Measurements from ENCODE around the gene PCSK2.

PCSK2 gene

DNA sequence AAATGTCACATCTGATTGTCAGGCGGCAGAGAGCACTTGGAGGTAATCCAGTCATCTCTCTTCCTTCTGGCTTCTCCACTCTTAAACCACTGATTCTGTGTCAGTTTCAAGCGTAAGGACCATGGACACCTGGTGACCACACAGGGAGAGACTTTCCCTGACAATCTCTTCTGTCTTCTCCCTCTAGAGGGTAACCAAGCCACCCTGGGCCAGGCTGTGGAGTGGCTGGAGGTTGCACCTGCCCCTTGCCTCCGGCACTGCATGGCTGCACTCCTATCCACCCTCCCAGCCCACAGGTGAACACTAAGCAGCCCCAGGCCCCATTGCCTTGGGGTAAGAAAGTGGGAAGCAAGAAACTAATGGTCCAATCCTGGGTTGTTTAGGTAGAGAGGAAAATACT lies 225.6 kb downstream of the PCSK2 start:
- DNase-seq = no peak

DNA sequence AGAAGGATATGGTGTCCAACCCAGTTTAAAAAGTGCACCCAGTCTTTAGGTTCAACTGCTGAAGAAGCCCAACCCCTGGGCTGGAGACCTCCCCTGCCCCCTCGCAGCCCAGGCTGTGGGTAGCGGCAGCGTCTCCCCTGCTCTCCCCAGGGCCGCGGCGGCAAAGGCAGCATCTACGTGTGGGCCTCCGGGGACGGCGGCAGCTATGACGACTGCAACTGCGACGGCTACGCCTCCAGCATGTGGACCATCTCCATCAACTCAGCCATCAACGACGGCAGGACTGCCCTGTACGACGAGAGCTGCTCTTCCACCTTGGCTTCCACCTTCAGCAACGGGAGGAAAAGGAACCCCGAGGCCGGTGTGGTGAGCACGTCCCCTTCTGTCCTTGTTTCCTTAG lies 226.8 kb downstream of the PCSK2 start:
- no peak for DNase-seq

DNA sequence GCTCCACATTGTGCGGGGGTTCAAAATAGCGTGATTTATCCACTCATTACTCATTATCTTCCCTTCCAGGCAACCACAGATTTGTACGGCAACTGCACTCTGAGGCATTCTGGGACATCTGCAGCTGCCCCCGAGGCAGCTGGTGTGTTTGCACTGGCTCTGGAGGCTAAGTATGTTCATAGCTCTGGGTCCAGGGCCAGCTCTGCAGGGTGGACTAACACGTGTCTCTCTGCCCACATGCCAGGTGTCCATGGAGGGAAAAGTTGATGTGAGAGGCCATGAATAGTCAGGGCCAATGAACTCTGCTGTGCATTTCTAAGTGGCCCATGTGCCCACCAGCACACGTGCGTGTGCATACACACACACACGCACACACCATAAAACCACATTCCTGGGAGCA lies 229.4 kb downstream of the PCSK2 start:
- no peak for DNase-seq

DNA sequence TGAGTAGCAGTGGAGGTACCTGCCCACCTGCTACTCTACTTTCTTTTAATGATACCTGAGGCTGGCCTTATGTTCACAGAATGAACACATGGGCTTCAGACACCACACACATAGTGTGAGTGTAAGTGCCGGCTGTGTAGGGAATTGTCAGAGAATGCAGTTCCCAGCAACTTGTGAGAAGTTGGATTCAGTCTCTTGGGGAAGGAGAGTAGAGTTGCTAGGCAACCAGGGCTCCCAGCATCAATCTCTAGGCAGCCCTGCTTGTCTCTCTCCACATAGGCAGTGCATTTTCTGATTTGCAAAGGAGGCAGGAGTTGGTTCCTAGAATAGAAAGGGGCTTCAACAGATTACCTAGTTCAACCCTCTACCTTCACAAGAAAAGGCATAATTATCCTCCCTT lies 230.2 kb downstream of the PCSK2 start:
- no peak for DNase-seq

DNA sequence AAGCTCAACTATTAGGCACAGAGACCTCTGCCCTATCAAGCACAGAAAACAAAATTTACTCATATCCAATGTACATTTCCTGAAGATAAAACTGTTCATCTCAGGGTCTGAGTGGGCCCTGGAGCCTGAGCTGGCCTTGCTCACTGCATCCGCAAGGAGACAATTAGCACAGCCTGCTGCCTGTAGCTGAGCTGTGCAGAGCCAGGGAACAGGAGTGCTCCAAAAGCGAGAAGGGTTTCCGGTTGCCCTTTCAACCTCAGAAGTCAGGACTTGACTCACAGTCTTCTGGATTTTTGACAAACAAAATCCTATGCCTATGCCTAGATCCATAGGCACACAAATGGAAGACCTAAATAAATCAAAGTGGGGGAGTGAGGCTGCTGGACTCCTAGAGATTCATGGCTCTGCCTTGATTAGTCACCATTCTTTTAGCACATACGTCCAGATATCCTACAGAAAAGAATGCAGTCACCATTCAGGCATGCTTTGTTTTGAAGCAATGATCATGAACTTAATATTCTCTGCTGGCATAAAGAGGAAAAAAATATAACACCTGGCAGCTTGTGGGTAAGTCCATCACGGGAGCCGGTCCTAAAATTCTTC lies 230.8 kb downstream of the PCSK2 start:
- DNase-seq = no peak

DNA sequence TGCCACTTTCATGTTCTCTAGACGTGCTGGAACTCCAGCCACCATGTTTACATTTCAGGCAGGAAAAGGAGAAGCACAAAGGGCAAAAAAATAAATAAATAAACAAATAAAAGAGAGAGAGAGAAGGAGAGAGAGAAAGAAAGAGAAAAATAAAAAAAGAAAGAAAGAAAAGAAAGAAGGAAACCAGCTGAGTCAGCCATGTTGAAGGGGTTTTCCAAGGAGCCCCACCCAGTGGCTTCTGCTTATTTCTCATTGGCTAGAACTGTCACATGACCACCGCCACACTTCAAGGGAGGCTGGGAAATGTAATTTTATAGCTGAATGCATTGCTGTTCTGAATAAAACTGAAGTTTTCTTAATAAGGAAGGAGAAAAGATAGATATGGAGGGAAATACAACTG lies 233.3 kb downstream of the PCSK2 start:
- peak; percentile 1 for DNase-seq

DNA sequence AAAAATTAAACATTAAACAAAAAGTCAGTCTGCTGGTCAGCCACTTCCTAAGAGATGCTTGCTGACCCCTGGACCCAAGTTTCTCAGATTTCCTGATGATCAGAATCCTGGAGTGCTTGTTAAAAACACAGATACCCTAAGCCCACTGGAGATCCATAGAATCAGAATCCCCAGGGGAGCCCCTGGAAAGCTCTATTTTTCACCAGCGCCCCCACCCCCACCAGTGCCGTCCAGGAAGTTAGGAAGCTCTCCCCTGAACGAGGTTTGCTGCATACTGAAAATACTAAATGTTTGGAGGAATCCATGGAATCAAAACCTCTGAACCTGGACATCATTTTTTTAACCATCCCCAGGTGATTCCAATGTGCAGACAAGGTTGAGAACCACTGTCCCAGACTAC lies 235.1 kb downstream of the PCSK2 start:
- no peak for DNase-seq

DNA sequence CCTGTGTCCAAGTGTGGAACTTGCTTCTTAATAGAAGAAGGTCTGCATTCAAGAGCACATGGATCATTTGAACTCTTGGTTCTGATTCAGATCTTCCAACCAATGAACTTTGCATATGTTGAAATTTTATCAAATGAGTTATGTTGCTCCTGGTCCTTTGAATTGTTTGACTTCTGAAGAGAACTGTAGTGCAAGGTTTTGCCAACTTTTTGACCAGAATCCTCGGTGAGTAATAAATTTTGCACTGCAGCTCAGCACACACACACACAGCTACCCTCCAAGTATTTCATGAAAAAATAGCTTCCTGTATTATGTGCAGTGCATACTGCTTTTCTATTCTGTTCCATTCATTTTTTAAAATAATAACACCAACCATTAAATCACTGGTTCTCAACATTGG lies 236.9 kb downstream of the PCSK2 start:
- no peak for DNase-seq

DNA sequence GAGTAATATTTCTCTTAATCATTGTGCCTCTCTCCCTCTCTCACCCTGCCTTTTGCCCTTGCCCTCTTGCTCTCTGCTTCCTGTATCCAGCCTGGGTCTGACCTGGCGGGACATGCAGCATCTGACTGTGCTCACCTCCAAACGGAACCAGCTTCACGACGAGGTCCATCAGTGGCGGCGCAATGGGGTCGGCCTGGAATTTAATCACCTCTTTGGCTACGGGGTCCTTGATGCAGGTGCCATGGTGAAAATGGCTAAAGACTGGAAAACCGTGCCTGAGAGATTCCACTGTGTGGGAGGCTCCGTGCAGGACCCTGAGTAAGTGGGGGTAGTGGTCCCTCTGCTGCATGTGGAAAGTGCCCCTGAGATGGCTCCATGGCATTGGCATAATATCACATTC lies 238.4 kb downstream of the PCSK2 start:
- no peak for DNase-seq

DNA sequence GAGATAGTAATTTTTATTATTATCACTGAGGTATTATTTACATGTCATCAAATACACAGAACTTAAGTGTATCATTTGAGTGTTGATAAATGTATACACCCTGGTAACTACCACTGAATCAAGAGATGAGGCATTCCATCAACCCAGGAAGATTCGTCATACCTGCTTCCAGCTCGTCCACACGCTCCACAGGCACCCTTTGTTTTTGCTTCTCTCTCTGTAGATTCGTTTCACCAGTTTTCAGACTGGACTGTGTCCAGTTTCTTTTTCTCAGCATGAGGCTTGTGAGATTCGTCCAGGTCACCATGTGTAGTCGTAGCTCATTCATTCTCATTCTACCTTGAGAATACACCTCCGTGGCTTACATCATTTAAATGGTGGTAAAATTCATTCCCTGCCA lies 239.8 kb downstream of the PCSK2 start:
- no peak for DNase-seq

DNA sequence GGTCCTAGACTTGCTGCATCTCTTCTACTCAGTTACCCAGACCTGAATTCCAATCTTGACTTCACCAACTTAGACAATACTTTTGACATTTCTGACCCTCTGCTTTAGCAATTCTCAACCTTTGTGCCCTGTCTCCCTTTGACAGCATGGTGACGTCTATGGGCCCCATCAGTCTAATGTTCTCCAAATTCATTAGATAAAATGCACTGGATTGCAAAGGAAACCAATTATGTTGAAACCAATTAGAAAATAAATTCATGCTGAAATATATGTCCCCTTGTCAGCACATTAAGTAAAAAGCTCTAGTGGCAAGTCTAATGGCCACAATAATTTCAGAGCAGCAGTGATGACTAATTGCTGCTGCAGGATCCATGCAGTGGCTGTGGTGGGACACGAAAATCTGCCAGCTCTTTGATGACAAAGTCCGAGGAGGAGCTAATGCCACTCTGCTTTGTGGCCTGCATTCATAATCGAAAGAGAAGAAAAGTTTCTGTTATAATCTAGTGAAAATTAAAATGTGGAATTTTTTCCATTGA lies 240.3 kb downstream of the PCSK2 start:
- DNase-seq = no peak

DNA sequence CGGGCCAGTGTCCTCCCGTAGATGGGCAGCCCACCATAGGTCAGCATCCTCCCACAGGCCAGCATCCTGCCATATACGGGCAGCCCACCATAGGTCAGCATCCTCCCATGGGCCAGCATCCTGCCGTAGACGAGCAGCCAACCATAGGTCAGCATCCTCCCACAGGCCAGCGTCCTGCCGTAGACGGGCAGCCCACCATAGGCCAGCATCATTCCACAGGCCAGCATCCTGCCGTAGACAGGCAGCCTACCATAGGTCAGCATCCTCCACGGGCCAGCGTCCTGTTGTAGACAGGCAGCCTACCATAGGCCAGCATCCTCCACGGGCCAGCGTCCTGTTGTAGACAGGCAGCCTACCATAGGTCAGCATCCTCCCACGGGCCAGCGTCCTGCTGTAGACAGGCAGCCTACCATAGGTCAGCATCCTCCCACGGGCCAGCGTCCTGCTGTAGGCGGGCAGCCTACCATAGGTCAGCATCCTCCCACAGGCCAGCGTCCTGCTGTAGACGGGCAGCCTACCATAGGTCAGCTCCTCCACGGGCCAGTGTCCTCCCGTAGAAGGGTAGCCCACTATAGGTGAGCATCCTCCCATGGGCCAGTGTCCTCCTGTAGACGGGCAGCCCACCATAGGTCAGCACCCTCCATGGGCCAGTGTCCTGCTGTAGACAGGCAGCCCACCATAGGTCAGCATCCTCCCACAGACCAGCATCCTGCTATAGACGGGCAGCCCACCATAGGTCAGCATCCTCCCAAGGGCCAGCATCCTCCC lies 241.4 kb downstream of the PCSK2 start:
- DNase-seq = no peak

DNA sequence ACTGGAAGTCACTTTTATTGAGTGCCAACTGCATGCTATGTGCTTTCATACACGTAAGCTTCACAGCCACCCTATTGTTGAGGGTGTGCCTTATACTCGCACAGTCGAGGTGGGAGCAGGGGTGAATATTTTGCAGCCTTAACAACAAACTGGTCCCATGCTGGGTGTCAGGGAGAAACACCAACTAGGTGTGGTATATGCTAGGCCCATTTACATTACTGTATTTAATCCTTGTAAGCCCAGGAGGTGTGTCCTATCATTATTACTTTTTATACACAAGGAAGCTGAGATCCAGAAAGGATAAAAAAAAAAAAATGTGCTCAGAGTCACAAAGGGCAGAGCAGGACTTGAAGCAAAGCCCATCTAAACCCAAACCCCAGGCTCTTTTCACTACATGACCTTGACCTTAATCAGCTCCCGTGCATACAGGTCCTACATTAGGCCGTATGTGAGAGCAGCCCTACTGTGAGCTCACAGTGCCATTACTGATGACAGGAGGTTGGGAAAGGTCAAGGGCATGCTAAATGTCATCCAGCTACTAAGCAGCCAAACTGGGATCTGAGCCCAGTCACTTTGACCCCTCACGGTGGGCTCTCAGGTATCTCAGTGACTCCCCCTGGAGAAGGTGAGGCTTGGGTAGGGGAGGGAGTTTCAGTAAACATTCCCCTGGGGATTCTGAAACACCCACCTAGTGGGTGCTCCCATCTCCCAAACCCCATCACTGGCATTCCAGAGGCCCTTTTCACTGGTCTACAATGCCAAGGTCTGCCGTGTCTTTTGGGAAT lies 242.6 kb downstream of the PCSK2 start:
- DNase-seq = no peak

DNA sequence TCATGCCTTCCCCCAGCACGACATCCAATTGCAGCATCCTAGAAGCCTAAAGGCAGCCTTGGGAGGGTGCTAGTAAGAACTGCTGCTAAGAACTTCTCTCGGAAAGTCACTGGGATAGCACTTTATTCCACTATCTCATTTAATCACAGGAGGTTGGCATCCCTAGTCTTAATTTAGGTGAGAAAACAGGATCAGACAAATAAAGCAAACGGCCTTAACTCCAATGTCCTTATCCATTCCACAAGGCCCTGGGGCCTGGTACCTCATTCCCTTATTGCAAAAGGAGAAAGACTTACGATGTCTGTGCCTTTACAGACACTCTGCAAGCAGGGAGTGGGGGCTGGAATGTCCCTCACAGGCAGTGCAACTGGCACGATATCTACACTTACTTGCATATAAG lies 243.7 kb downstream of the PCSK2 start:
- no peak for DNase-seq

DNA sequence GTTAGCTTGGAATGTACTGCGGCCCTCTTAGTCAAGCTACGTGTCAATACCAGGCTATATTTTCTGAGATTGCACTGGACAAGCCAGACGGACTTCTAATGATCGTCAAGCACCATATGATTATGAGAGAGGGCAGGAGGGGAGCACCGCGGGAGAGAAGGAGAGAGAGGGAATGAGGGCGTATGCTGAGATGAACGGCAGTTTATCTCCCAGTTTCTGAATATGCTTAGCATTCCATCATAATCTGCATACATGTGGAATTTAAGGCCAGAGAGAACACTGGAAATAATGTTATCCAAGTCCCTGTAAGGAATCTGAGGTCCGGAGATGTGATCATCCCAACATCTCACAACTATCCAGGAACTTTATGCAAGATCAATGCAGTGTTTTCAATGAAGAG lies 244.1 kb downstream of the PCSK2 start:
- DNase-seq = no peak

DNA sequence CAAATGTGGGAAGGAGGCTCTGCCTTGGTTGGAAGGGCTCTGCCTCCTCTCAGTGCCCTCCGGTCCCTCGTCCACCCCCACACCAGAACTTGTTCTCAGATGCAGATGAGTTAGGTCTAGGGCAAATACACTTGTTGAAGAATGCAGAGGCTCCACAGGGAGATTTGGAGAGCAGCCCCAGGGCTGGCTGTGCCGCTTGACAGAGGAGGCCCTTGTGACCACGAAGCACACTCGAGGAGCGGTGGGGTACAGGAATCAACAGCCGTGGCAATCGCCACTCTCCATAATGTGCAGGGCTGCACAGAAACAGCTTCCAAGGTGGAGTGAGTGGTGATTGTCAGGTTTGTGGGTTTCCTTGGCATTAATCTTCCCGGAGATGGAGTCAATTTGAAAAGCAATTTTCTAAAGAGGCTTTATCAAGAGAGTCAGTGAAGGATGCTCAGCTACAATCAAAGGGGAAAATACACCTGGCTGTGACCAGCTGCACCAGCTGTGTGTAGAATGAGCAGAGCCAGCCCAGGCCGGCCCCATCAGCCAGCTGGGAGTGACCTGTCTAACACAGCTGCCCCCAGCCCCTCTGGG lies 244.9 kb downstream of the PCSK2 start:
- no peak for DNase-seq

DNA sequence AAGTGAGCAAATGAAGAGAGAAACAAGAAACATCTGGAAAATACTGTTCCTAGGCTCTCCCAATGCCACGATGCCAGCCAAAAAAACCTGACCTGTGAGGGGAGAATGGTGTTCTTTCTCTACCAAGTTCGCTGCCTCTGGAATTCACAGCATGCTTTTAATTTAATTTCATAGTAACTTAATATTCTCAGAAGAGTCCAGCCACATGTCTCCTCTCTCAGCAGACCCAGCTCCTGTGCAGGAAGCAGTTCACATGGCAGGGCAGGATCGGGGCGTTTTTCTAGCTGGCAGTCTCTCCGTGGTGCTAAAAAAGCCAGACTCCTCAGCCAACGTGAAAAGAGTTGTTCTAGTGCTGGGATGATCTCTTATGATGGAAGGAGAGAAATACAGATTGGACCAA lies 246.8 kb downstream of the PCSK2 start:
- DNase-seq = no peak

DNA sequence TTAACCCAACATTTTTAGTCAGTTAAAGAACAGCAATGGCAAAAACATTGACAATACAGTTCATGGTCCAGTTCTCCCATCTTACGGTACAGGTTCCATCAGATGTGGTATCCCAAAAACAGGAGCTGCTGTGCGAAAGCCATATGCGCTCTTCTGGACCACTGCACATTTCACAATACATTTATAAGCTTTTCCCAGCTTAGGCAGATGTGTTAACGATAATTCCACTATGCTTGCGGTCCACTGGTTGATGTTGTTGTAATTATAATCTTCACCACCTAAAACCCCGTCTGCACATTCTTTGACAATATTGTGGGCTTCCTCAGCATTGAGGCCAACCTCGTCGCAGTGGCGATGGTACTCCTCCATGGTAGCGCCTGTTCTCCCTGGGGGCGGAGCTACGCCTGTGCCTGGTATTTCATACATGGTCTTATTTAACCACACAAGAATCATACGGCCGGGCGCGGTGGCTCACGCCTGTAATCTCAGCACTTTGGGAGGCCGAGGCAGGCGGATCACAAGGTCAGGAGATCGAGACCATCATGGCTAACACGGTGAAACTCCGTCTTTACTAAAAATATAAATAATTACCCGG lies 252.3 kb downstream of the PCSK2 start:
- DNase-seq = no peak

DNA sequence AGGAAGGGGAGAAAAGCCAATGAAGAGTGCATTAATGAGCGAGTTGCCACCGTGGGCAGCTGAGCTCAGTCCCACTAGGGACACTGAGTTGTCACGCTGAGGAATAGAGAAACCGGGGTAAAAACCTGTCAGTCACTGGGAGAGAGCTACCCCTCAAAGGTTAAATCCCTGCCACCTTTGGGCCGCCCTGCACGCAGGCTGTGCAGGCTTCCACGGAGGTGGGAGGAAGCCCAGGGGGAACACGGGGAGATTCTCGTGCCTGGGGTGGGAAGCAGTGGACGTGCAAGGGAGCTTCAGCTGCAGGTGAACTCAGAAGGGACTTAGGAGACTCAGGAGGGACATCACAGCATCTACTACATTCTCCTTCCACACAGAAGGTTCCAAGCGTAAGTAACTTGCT lies 253.9 kb downstream of the PCSK2 start:
- no peak for DNase-seq

DNA sequence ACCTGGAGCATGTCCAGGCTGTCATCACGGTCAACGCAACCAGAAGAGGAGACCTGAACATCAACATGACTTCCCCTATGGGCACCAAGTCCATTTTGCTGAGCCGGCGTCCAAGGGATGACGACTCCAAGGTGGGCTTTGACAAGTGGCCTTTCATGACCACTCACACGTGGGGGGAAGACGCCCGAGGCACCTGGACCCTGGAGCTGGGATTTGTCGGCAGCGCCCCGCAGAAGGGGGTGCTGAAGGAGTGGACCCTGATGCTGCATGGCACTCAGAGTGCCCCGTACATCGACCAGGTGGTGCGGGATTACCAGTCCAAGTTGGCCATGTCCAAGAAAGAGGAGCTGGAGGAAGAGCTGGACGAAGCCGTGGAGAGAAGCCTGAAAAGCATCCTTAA lies 254.8 kb downstream of the PCSK2 start:
- no peak for DNase-seq

DNA sequence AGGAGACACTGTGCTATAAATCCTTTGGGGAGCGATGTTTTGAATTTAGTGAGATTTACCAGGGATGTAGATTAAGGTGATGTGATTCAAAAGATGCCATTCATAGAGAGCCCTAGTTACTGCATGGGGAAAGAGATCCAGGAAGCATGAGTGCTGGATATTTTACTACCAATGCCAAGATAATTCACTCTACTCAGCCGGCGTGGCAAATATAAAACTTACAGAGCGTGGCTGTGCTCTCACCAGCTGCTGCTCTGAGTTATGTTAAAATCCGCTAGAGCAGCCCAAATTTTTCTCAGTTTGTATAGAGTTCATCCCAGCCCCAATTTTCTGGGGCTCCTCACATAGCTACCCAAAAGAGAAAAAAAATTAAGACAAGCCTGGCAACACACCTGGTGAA lies 255.7 kb downstream of the PCSK2 start:
- DNase-seq = no peak

DNA sequence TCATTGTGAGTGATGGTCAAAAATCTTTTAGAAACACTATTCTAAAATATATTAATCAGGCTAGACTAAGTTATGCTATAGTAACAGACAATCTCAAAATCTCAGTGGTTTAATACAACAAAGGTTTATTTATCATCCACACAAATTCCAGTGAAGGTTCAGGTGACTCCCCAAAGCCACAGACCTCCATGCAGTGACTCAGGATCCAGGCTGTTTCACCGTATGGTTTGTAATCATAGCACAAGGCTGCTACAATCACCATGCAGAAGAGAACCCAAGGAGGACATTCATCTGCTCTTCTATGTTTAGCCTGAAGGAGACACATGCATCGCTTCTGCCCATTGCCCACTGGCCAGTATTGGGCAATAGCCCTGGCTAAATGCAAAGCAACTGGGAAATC lies 258.2 kb downstream of the PCSK2 start:
- DNase-seq = no peak

DNA sequence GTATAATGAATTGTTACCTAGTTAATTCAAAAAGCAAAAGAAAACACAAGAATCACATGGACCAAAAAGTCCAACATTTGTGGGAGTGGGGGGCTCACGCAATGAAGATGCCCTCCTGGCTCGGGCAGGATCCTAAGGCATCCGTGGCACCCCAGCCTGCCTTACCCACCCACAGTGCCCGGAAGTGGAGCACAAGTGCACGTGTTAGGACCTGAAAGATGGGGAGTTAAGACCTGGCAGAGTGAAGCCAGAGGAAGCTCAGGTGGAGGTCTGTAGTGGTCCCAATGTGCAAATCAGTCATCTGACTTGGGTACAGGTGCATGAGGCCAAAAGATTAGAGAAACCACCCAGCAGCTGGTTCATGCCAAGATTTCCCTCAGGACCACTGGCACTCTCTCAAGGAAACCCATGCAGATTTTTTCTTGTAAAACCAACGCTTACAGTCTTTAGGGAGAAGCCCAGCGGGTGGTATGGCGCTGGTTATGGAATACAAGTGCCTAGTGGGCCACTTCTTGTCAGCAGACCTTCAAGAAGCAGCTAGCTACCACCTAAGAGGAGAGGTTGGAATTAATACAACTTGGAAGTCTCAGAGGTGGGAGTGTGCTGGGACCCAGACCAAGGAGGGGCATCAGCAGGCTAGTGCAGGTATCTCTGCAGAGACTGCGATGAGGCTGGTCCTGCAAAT lies 262.2 kb downstream of the PCSK2 start:
- no peak for DNase-seq

Measured in CD4-positive, alpha-beta T cell treated with Interleukin-17A for 1 hour (primary cell).